Germinal center (tissue), 1 donor: Measurements from ENCODE around the gene MED13L.
"Not testable (repeated sequence)": the region's sequence is repeated elsewhere in the genome, so short reads cannot be mapped to it uniquely, and the experiment has no call there.

Source experiments
- DNase-seq: peaks from one replicate; pipeline ENCODE4 v3.0.0; 2012; ENCODE audit warnings: mixed read lengths, low spot score

MED13L gene

DNA sequence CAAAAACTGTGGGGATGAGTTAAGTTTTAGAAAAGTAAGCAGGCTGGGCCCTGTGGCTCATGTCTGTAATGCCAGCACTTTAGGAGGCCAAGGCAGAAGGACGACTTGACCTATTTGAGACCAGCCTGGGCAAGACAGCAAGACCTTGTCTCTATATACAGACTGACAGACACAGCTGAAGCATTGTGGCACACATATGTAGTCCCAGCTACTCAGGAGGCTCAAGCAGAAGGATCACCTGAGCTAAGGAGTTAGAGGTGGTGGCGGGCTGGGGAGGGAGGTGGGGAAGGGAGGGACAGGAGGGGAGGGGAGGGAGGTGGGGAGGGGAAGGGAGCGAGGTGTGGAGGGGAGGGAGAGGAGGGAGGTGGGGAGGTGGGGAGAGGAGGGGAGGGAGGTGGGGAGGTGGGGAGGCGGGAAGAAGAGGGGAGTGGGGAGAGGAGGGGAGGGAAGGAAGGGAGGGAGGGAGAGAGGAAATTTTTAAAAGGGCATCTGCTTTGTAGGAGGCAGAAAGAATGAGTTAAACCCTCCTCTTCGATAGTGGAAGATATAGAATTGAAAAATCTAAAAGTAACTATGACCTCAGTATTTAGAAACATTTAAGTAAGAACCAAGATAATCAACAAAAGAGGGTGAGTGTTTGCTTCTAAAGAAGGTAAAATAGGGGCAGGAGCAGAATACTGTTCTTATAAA is 30.9 kb downstream of the MED13L start:
- DNase-seq, result no peak

DNA sequence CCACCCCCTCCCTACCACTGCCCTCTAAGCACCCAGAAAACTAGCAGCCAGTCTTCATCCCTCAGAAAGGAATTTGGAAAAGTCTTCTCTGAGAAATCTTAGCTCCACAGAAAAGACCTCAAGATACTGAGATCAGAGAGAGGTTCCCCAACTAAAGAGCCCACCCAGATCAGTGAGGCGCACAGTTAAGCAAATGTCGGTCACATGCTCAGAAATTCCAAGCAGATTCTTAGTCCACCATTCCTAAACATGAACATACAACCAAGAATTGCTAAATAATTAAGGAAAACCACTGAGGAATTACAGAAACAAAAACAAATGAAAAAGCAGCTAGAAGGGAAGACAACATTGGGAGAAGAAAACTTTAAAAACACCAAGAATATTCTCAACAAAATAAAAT is 32.3 kb downstream of the MED13L start:
- DNase-seq, result no peak

DNA sequence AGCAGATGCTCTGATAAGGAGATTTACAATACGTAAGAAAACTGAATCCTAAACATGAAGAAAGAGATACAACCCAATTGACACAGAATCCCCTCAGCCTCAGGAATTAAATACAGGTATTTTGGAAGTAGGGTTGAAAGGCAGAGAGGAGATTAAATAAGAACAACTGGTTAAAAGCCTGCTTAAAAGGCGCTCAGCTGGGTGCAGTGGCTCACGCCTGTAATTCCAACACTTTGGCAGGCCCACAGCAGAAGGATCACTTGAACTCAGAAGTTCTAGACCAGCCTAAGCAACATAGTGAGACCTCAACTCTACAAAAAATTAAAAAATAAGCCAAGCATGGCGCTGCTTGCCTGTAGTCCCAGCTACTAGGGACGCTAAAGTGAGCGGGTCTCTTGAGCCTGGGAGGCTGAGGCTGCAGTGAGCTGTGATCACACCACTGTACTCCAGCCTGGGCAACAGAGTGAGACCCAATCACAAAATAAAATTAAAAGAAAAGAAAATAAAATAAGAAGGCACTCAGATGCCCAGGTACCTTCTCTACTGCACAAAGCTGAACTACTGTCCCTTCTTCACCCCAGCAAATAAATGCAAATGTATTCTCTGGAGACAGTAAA is 32.9 kb downstream of the MED13L start:
- DNase-seq, result no peak

DNA sequence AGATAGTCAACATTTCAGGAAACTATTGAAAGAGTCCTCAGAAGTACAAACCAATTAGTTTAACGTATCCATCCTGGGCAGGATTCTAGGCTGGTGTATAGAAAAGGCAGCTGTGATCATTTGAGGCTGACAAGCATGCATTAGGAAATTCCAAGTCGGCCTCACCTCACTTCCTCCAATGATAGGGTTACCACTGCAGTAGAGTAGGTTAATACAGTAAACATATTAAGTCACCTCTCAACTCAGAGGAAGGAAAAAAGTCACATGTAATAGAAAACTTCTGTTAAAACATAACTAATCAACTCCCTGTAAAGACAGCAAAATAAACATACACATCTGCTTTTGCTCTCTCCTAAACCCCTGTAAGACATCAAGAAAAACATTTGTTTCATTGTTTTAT is 33.5 kb downstream of the MED13L start:
- DNase-seq, result peak; percentile 12

DNA sequence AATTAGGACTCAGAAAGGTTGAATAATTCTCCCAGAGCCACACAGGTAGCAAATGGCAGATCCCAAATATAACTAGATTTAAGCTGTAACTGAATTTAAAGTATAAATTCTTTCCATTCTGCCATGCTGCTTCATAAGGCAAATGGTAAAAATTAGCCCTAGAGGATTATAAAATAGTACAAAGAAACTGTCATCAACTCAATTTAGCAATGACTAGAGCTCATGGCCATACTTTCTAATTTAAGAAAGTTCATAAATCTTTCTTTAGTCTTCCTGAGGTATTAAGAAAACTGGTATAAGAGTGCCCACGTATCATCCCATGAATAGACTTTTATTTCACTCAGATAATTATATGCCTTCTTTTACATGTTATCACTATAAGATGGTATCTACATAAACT is 34.8 kb downstream of the MED13L start:
- DNase-seq, result no peak

DNA sequence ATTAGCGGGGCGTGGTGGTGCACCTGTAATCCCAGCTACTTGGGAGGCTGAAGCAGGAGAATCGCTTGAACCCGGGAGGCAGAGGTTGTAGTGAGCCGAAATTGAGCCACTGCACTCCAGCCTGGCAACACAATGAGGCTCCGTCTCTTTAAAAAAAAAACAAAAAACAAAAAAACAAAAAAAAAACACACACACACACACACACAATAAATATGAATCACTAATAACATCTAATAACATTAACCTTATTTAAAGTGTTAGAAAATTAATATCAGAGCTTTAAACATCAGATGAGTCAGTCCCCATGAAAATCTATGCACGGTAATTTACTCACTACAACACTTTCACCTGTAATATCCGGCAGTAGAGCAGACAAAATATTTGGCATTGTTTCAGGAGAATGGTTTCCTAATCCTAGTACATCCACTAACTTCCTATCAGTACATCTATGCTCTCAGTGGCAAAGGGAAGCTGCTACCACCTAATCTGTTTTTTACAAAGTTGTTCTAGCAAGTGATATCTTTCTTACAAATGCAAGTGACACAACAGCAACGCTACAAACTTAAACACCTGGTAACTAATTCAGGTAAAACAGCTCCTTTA is 36.2 kb downstream of the MED13L start:
- DNase-seq, result no peak

DNA sequence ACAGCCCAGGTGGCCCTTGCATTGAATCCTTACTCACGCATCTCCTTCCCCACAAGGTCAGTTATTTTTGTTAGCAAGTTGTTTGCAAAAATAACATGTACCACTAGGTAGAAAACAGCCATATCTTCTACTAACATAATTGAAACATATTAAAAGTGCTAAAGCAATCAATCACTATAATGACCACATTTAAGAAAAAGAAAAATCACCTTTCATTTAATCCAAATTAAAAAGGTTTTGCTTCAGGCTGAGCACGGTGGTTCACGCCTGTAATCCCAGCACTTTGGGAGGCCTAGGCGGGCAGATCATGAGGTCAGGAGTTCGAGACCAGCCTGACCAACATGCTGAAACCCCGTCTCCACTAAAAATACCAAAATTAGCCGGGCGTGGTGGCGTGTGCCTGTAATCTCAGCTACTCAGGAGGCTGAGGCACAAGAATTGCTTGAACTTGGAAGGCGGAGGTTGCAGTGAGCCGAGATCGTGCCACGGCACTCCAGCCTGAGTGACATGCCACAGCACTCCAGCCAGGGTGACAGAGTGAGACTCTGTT is 38.8 kb downstream of the MED13L start:
- not testable (repeated sequence) for DNase-seq

DNA sequence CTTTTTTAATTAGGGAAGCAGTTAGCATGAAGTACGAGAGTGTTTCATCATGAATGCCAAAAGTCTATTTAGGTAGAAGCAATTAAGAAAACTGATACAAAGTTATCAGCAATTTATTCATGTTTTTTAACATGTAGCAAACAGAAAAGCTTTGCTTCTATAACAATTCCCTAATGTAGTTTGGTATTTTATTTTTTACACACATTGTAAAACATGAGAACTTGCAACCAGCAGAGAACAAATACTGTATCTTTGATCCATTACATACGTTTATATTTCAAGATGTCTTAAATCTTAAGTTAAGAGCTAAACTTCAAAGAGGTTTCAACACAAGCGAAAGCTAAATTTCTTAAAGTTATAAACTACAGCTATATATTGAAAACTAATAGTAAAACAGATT is 39.3 kb downstream of the MED13L start:
- no peak for DNase-seq

DNA sequence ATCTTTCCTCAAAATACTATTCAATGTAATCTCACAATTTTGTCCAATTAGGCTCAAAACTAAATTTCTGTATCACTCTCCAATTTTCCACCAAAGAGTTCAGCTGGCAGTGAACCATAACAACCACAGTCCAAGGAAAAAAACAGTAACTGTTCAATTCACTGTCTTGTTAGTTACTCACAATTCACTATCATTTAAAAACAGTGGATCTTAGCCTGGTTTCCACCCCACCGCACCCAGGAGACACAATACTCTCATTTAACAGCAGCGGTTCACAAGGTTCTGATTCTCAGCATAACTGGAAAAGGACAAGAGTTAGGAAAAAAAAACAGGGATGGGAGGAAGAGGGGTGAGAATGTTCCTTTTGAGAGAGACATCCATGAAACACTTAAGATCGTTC is 40.5 kb downstream of the MED13L start:
- no peak for DNase-seq

DNA sequence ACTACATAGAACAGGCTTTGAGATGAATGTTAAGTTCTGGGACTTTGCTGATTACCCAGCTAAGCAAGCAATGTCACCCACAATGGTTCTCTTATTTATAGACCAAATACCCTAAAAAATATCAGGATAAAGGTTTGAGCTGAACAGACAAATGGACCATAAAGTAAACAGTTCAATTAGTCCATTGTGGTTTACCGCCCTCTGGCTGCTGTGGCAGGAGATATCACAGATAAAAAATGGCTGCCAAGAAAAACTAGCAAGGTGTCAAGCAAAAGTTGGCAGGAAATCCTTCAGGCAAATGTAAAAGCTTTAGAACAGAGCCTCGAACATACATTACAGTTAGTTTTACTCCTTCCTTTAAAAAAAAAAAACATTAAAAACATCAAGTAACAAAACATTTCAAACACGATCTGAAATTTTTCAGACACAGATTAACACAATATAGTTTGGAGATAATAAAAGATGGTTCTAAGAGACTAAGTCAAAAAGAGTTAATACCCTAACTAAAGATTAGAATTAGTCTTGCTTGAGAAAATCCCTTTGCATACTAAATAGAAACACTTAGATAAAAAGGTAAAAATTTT is 41.3 kb downstream of the MED13L start:
- DNase-seq, result peak; percentile 30

DNA sequence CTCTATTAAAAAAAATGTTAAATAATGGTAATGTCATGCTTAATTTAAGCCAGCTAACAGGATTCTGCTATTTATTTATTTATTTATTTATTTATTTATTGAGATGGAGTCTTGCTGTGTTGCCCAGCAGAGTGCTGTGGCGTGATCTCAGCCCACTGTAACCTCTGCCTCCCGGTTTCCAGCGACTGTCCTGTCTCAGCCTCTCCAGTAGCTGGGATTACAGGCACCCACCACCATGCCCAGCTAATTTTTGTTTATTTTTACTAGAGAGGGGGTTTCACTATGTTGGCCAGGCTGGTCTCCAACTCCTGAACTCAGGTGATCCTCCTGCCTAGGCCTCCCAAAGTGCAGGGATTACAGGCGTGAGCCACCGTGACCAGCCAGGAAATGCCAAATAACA is 43.3 kb downstream of the MED13L start:
- DNase-seq, result not testable (repeated sequence)

DNA sequence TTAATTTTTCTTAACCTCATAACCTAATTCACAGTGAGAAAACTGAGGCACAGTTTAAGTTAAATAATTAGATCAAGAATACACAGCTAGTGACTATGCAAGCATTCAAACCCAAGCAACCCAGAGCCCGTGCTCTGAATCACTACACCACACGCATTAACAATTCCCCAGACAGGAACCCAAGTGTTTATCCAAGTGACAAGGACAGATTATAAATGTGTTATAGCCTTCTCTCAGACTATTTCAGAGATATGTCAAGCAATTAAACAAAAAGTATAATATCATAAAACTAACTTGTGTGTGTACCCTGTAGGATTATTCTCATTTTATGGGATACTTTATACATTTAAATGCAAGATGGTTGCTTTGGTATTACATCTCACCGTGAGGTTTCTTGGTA is 43.8 kb downstream of the MED13L start:
- DNase-seq, result no peak

DNA sequence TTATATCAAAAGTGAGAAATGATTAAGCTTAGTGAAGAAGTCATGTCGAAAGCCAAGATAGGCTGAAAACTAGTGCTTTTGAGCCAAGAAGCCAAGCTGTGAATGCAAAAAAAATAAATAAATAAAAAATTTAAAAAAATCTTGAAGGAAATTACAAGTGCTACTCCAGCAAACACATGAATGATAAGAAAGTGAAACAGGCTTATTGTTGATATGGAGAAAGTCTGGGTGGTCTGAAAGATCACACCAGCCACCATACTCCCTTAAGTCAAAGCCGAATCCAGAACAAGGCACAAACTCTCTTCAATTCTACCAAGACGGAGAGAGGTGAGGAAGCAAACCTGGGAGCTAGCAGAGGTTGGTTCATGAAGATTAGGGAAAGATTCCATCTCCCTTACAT is 49.7 kb downstream of the MED13L start:
- DNase-seq, result no peak

DNA sequence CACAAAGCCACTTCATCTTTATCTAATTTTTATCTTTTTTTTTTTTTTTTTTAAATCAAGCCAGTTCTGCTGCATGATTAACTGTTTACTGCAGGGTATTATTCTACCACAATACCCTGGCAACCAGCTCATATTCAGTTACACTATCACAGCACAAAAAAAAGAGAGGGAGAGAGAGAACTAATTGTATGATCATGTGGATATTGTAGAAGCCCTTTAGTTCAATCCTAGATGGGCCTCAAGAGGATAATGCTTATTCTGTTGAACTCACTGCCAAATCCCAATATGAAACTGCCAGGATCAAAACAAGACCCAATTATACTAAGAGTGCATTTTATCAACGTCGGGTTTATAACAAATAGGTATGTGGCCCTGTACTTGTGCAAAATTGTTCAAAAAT is 51.5 kb downstream of the MED13L start:
- DNase-seq, result no peak

DNA sequence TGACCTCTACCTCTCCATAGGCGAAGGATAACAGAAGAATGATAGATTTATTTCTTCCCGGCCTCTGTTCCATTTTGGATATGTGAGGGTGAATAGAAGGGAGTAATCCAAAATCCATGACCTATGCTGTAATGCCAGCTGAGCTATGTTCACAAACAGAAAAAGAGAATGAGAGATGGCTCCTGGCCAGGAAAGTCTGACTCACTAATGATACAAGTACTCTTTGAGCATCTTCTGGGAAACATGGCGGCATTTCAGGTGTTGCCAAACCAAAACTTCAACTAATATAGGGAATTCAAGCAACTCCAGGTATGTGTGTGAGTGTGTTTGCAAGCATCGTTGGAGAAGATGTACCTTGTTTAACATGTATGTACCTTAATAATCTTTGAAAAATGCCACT is 55.1 kb downstream of the MED13L start:
- DNase-seq, result no peak

DNA sequence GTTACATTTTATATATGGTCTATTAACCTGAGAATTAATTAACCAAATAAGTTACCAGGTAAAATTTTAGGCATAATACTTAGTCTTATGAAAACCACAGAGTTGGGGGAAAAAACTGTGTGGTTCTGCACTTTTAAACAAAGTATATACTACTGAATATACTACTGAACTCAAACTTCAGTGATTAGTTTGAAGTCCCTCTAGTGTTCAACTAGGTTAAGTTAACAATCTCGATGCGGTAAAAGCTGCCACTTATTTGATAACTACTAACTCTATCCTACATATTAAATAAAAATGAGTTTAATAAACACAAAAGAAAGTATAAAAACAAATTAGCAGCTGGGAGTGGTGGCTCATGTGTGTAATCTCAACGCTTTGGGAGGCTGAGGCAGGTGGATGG is 56.7 kb downstream of the MED13L start:
- no peak for DNase-seq

DNA sequence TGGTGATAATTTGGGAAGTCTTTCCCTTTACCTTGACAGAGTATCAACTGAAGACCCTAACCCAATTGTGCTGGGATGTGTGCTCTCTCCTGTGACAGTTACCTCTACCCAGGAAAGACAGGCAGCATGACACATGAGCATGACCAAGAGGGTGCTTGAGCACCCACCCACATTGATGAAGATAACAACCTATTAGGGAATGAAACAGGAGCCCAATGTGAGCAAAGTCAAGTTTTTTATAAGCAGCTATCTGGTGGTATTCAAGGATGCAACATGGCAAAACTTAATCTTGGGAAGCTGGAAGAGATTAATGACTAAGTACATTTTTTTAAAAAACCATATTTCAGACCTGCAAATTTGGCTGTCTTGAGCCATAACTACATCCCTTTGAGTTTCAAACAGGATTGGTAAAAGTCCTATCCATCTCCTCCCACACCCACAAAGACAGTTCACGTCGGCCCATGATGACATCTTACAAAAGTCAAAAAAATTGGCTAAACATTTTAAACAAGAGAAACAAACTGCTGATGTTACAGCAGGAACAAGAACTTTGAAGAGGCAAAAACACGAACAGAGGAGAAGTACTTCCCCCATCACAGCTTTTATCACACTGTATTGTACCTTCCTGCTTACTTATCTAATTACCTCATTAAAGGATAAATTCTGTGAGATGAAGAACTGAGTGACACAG is 60.3 kb downstream of the MED13L start:
- no peak for DNase-seq

DNA sequence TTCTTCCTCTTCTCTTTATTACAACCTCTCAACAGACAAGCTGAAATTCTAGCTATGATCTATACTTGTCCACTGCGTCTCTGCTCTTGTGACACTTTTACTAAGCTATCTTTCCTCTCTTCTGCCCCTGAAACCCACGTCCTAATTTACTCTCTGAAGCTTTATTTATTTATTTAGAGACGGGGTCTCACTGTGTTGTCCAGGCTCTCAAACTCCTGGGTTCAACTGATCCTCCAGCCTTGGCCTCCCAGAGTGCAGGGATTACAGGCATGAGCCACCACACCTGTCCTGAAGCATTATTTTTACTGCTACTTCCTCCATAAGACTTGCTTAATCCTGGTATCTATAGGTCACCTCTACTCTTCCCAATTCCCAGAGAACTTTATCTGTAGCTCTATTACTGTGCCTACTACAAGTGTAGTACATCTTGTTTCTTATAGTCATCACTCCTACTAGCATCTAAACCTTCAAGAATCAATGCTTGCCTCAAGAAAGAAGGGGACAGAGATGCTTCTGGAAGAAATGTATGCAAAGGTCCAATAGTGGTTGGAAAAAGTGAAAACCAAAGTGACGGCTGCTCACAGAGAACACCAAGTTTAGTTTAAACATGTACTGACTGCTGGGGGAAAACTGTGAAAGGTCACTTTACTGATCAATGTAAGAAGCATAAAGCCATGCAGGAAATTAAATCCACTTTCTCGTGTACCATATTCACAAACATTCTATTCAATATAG is 61.3 kb downstream of the MED13L start:
- DNase-seq, result no peak

DNA sequence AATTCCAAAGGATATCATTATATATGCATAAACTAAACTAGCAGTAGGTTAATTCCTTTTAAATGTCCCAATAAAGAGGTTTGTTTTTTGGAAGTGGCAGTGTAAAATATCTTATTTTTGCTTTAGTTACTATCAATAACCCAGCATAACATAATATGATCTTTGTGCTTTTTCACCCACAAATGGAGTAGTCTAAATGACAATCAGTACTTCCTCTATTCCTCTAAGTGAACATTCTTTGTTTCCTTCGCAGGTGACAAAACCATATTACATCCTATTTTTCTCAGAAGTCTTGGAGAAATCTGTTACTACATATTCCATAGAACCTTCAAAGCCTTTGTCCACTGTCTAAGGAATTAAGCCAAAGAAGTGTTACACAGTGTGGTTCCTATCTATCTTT is 62.5 kb downstream of the MED13L start:
- no peak for DNase-seq

DNA sequence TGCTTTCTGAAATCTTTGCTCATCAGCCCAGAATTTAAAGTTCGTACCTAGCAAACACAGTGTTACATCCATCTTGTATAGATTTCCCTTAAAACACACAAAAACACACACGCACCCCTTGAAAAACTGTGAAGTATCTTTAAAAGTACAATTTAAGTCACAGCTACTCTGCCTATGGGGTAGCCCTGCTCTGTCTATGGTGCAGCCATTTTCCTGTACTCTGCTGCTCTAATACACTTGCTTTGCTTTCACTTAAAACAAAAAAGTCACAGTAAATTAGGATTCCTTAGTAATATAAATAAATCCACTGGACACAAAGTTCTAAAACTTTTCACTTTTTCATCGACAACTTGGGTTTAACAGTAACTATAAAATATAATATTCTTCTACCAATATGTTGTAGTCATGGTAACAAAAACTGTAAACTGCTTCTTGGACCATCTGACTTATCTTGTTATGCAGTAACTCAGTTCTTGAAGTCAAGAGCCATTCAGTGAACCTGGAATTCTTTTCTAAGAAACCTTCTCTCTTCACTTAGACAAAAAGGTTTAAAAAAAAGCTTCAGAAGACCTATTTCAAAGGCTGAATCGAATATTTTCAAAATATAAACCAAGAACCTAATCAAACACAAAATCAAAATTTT is 63.5 kb downstream of the MED13L start:
- DNase-seq, result no peak

DNA sequence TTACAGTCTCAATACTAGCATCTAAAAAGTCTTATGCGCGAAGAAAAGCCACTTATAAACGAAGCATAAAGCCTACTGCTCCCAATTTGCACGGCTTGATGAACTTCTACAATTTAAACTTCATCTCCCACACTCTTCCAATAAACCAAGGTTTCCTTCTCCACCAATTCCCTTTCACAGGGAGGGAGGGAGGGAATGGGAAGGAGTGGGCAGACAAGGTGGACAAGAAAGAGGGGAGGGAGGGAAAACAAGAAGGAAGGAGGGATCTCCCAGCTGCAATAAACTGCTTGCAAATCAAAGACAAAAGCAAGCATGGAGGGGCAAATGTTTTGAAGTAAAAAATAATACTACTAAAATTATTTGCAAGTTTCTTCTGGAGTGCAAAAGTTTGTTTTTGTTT is 64.5 kb downstream of the MED13L start:
- no peak for DNase-seq
